B cell (primary cell): ENCODE data around the gene PSMB3. TPM values are rescaled to one million over a fixed set of nuclear protein-coding genes. Genes with fewer than 3 reads are reported as not detected.
"Not testable (repeated sequence)": the region's sequence is repeated elsewhere in the genome, so short reads cannot be mapped to it uniquely, and the experiment has no call there.

Source experiments
- ATAC-seq: fragments of 200-7000 bp; cut with Tn5 transposase; one replicate; pipeline ENCODE4 v1.10.0; 2021; ENCODE audit warnings: low read depth, mild to moderate bottlenecking, moderate number of reproducible peaks, moderate library complexity
- CTCF ChIA-PET: fragments of 350-600 bp; sonication (Branson Sonifier 250); formaldehyde crosslinking; loops from one replicate; lab custom pipeline; 2021; ENCODE audit warnings: antibody characterized with exemption, inconsistent platforms; lab: Charles Lee
- POLR2A ChIA-PET: fragments of 350-600 bp; sonication (Branson Sonifier 250); formaldehyde crosslinking; loops from one replicate; lab custom pipeline; 2021; ENCODE audit warnings: antibody characterized with exemption; lab: Charles Lee
- DNase-seq: peaks from one replicate; pipeline ENCODE4 v3.0.0; 2013
- H2AFZ ChIP-seq: 2 replicates; pipeline ENCODE4 v1.6.1; 2012; ENCODE audit warnings: mild to moderate bottlenecking, low read depth, low read length; ENCODE audit not compliant: insufficient read depth, poor library complexity, severe bottlenecking
- H3K27ac ChIP-seq, 2 donors: 1 replicate in 1 of 2; 2 replicates in 1 of 2; pipeline ENCODE4 v1.5.1; 2012 to 2013; ENCODE audit warnings: low read length in 2 of 2, mild to moderate bottlenecking in 2 of 2, moderate library complexity in 1 of 2
- H3K27me3 ChIP-seq, 4 experiments: fragments of 200-600 bp in 1 of 4; sonication (generic) in 1 of 4; replicated peaks in 1 of 4; 1 replicate in 2 of 4; 2 replicates in 2 of 4; pipeline versions ENCODE4 v1.6.1 to v1.7.0; 2013 to 2016; ENCODE audit warnings: low read length in 3 of 4, mild to moderate bottlenecking in 2 of 4, mixed read lengths in 1 of 4, moderate library complexity in 1 of 4; ENCODE audit not compliant: insufficient read depth in 4 of 4, control insufficient read depth in 3 of 4; ENCODE audit errors: control extremely low read depth in 1 of 4
- H3K36me3 ChIP-seq, 2 experiments: replicated peaks in 1 of 2; 1 replicate in 1 of 2; 2 replicates in 1 of 2; pipeline versions ENCODE4 v1.6.1 to v1.7.1; 2013; ENCODE audit warnings: low read length in 1 of 2; ENCODE audit not compliant: insufficient read depth in 2 of 2, control insufficient read depth in 1 of 2; ENCODE audit errors: control extremely low read depth in 1 of 2, extremely low read depth in 1 of 2
- H3K4me1 ChIP-seq, 2 donors: fragments of 200-600 bp in 1 of 2; sonication (generic) in 1 of 2; 1 replicate in 1 of 2; 2 replicates in 1 of 2; pipeline versions ENCODE4 v1.5.1 to v1.6.1; 2013 to 2017; ENCODE audit warnings: low read length in 2 of 2; ENCODE audit not compliant: control insufficient read depth in 2 of 2, insufficient read depth in 2 of 2
- H3K4me2 ChIP-seq: replicated peaks from 2 replicates; pipeline ENCODE3; 2012; ENCODE audit warnings: mild to moderate bottlenecking, low read depth, low read length; ENCODE audit not compliant: poor library complexity, severe bottlenecking
- H3K4me3 ChIP-seq, 5 experiments: fragments of 200-600 bp in 1 of 5; sonication (generic) in 1 of 5; 1 replicate in 3 of 5; 2 replicates in 2 of 5; pipeline versions ENCODE4 v1.5.1 to v1.7.0; 2011 to 2016; ENCODE audit warnings: low read length in 4 of 5, mild to moderate bottlenecking in 4 of 5, low read depth in 2 of 5, control low read depth in 1 of 5, moderate library complexity in 1 of 5; ENCODE audit not compliant: insufficient read depth in 1 of 5; ENCODE audit errors: control extremely low read depth in 1 of 5, extremely low read depth in 1 of 5
- H3K79me2 ChIP-seq: fragments of 200-600 bp; sonication (generic); one replicate; pipeline ENCODE4 v1.6.0; 2016; ENCODE audit warnings: low read length; ENCODE audit not compliant: control insufficient read depth, insufficient read depth
- H3K9ac ChIP-seq: fragments of 200-600 bp; sonication (generic); 2 replicates; pipeline ENCODE4 v1.6.1; 2017; ENCODE audit warnings: mild to moderate bottlenecking, low read length, moderate library complexity
- H3K9me3 ChIP-seq, 3 donors: one replicate each; pipeline versions ENCODE4 v1.6.1 to v1.7.1; 2013; ENCODE audit warnings: low read length in 2 of 3; ENCODE audit not compliant: control insufficient read depth in 2 of 3, insufficient read depth in 1 of 3; ENCODE audit errors: control extremely low read depth in 1 of 3
- H4K20me1 ChIP-seq: 2 replicates; pipeline ENCODE4 v1.6.0; 2012; ENCODE audit warnings: mild to moderate bottlenecking, low read length; ENCODE audit not compliant: insufficient read depth, control insufficient read depth, poor library complexity, severe bottlenecking
- H3K27ac Mint-ChIP-seq: one replicate; pipeline ENCODE4 v1.8.0; 2021; ENCODE audit warnings: mixed read lengths
- H3K27me3 Mint-ChIP-seq: one replicate; pipeline ENCODE4 v1.8.0; 2021; ENCODE audit warnings: mixed read lengths
- H3K4me1 Mint-ChIP-seq: one replicate; pipeline ENCODE4 v1.8.0; 2021; ENCODE audit warnings: mixed read lengths
- H3K4me3 Mint-ChIP-seq: one replicate; pipeline ENCODE4 v1.8.0; 2021; ENCODE audit warnings: mixed read lengths
- H3K9me3 Mint-ChIP-seq: one replicate; pipeline ENCODE4 v1.8.0; 2022; ENCODE audit warnings: mixed read lengths; ENCODE audit not compliant: insufficient read depth
- EZH2 ChIP-seq: IDR thresholded peaks from 2 replicates; pipeline ENCODE4 v1.6.1; 2012; ENCODE audit warnings: borderline replicate concordance, low read depth, mild to moderate bottlenecking, moderate library complexity, low read length; ENCODE audit not compliant: insufficient read depth, poor library complexity, severe bottlenecking
- WGBS: methylation state at CpG from one replicate; pipeline ENCODE4 v1.1.5; 2013; ENCODE audit warnings: missing lambda C conversion rate; ENCODE audit not compliant: insufficient coverage; 5-methylcytosine and 5-hydroxymethylcytosine counted together
- intact Hi-C: fragments of 100-400 bp; cut with micrococcal nuclease; formaldehyde crosslinking; loops from one replicate; pipeline ENCODE4 v1.10.0; 2022
- polyA plus RNA-seq: library from polyadenylated mRNA; depleted of rRNA; stranded (reverse); fragments of >200 nt; gene quantifications from 2 replicates; pipeline ENCODE4 v1.2.3, GENCODE V29; 2012
- total RNA-seq, 2 donors: library from RNA; stranded (reverse); fragments of 120-200 nt in 1 of 2; gene quantifications; 1 replicate in 1 of 2; 2 replicates in 1 of 2; pipeline versions ENCODE4 v1.2.3 to v1.2.4, GENCODE V29; 2013 to 2022
- TF ChIP-seq, protein P1 (sequence below): fragments of 200-600 bp; IDR thresholded peaks from one replicate; pipeline ENCODE4 v1.8.0; 2022; ENCODE audit warnings: antibody characterized with exemption, mild to moderate bottlenecking

PSMB3 gene
- total and polyA plus RNA-seq, 2 donors (not counting 1 experiment from before 2014, with no cell fraction given) = 109 to 184 TPM

GRCh38 chr17:38789185-38789584, 36.6 kb downstream of the PSMB3 start:
- 17% methylated on average over 1 of the region's 1 CpG for WGBS
- ATAC-seq (no peak), DNase-seq (no peak)
- Histone ChIP-seq H3K4me3 (no peak overlapping the region), H3K27me3 (no peaks in the 10 kb centered on the region), H3K36me3 (peaks cover 13 to 36% of the 10 kb centered on the region in 2 experiments), H4K20me1 (peaks cover 37% of the 10 kb centered on the region), H3K79me2 (peaks cover 72% of the 10 kb centered on the region), H3K4me2 (no peak overlapping the region), H2AFZ (no peak overlapping the region), H3K9me3 (no peaks in the 10 kb centered on the region), H3K4me1 (no peaks in the 10 kb centered on the region), H3K9ac (no peak overlapping the region), H3K27ac (no peak overlapping the region)
- Mint-ChIP-seq H3K4me1 (peaks cover 2% of the 10 kb centered on the region), H3K9me3 (no peaks in the 10 kb centered on the region), H3K4me3 (no peak overlapping the region), H3K27ac (no peak overlapping the region), H3K27me3 (no peaks in the 10 kb centered on the region)
- TF ChIP-seq, protein P1, sequence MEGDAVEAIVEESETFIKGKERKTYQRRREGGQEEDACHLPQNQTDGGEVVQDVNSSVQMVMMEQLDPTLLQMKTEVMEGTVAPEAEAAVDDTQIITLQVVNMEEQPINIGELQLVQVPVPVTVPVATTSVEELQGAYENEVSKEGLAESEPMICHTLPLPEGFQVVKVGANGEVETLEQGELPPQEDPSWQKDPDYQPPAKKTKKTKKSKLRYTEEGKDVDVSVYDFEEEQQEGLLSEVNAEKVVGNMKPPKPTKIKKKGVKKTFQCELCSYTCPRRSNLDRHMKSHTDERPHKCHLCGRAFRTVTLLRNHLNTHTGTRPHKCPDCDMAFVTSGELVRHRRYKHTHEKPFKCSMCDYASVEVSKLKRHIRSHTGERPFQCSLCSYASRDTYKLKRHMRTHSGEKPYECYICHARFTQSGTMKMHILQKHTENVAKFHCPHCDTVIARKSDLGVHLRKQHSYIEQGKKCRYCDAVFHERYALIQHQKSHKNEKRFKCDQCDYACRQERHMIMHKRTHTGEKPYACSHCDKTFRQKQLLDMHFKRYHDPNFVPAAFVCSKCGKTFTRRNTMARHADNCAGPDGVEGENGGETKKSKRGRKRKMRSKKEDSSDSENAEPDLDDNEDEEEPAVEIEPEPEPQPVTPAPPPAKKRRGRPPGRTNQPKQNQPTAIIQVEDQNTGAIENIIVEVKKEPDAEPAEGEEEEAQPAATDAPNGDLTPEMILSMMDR = no peak
- TF ChIP-seq EZH2 = no peak
- POLR2A ChIA-PET = no interaction called here
- intact Hi-C loops = no loop called here
- CTCF ChIA-PET = interaction anchor here (0.5 kb wide), 1 partner anchor 54 kb away, joined by 3 read pairs; no protein-coding TSS in a partner anchor

DNA sequence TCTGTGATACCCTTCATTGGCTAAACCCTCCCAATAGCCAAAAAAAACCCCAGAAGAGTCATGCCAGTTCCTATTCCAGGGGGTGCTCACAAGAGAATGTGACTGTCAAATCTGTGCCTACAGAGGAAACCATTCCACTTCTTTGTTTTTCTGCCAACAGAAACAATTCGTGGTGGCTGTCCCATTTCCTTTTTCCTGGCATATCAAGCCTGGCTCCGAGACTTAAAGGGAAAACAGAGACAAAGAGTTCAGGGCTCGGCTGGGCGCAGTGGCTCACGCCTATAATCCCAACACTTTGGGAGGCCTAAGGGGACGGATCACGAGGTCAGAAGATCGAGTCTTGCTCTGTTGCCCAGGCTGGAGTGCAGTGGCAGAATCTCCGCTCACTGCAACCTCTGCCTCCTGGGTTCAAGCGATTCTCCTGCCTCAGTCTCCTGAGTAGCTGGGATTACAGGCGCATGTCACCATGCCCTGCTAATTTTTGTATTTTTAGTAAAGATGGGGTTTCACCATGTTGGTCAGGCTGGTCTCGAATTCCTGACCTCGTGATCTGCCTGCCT, 37.7 kb downstream of the PSMB3 start:
- H3K4me2 ChIP-seq, ATAC-seq, H3K4me1 ChIP-seq, H3K4me1 Mint-ChIP-seq, H3K9me3 Mint-ChIP-seq, H3K9ac ChIP-seq, intact Hi-C loops, H3K27ac ChIP-seq, H3K9me3 ChIP-seq, CTCF ChIA-PET, H2AFZ ChIP-seq, DNase-seq, H3K27ac Mint-ChIP-seq, H3K4me3 Mint-ChIP-seq, H3K27me3 ChIP-seq, H3K27me3 Mint-ChIP-seq, POLR2A ChIA-PET, H3K4me3 ChIP-seq: not testable (repeated sequence)
- H3K36me3 ChIP-seq = peaks cover 9 to 26% of the 10 kb centered on the region in 2 experiments
- H3K79me2 ChIP-seq = peaks cover 82% of the 10 kb centered on the region
- H4K20me1 ChIP-seq = peaks cover 37% of the 10 kb centered on the region
- WGBS = 89% methylated on average over 8 of the region's 13 CpGs
